ENCODE measurements around the gene IPCEF1. TPM values are rescaled to one million over a fixed set of nuclear protein-coding genes. Genes with fewer than 3 reads are reported as not detected.

The IPCEF1 gene
- total RNA-seq, 6 experiments from 2014 or later: 0.31 TPM; not detected in 5

DNA sequence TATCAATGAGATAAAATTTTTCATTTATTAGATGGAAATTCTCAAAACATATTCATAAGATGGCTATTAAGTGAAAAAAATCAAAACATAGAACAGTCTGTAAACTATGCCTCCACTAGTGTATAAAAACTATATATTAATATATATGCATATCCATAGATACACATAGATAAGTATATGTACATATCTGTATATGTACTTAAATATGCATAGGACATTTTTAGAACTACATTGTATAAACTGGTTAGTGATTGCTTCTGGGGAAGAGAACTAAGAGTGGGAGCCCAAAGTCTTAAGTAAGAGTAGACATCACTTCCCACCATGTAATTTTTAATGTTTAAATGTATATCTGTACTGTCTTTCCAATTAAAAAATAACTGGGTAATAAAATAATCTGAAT is 31.5 kb downstream of the IPCEF1 start:
- Mint-ChIP-seq H3K4me1 (ENCODE audit: low read depth) (peaks cover 2% of the 10 kb centered on the region), H3K27me3 (ENCODE audit: insufficient read depth) (no peaks in the 10 kb centered on the region; the same call in 1 of the 2 replicates), H3K9me3 (no peaks in the 10 kb centered on the region), H3K36me3 (ENCODE audit: low read depth) (no peaks in the 10 kb centered on the region), H3K4me3 (no peak overlapping the region), H3K27ac (no peak overlapping the region)
- DNase-seq: no peak
- TF ChIP-seq, protein P1, sequence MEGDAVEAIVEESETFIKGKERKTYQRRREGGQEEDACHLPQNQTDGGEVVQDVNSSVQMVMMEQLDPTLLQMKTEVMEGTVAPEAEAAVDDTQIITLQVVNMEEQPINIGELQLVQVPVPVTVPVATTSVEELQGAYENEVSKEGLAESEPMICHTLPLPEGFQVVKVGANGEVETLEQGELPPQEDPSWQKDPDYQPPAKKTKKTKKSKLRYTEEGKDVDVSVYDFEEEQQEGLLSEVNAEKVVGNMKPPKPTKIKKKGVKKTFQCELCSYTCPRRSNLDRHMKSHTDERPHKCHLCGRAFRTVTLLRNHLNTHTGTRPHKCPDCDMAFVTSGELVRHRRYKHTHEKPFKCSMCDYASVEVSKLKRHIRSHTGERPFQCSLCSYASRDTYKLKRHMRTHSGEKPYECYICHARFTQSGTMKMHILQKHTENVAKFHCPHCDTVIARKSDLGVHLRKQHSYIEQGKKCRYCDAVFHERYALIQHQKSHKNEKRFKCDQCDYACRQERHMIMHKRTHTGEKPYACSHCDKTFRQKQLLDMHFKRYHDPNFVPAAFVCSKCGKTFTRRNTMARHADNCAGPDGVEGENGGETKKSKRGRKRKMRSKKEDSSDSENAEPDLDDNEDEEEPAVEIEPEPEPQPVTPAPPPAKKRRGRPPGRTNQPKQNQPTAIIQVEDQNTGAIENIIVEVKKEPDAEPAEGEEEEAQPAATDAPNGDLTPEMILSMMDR (IDR thresholded peaks at IDR 0.05): no peak

DNA sequence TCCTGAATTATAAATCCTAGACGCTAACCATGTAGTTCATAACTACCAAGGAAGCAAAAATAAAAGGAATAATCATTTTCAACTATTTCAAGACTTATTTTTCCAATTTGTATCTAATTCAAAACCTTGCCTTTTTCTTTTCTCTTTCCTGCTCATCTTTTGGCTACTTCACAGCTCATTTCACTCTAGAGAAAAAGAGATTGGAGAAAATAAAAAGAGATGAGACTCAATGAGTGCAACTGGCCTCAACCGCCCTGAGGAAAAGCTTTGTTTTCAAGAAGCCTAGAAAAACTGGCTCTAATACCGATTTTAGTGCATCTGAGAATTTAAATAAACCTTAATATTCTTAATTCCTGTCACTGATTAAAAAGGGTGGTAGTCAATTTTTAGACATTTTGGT is 36.4 kb downstream of the IPCEF1 start:
- TF ChIP-seq, protein P1 (IDR thresholded peaks at IDR 0.05): no peak
- Mint-ChIP-seq H3K4me1 (ENCODE audit: low read depth) (peaks cover 45% of the 10 kb centered on the region), H3K9me3 (no peaks in the 10 kb centered on the region), H3K36me3 (ENCODE audit: low read depth) (no peaks in the 10 kb centered on the region), H3K27ac (peak overlapping the region; percentile 50; the same call in 1 of the 2 replicates), H3K4me3 (peak overlapping the region; percentile 71; the same call in 1 of the 2 replicates), H3K27me3 (ENCODE audit: insufficient read depth) (no peaks in the 10 kb centered on the region)
- DNase-seq: no peak

DNA sequence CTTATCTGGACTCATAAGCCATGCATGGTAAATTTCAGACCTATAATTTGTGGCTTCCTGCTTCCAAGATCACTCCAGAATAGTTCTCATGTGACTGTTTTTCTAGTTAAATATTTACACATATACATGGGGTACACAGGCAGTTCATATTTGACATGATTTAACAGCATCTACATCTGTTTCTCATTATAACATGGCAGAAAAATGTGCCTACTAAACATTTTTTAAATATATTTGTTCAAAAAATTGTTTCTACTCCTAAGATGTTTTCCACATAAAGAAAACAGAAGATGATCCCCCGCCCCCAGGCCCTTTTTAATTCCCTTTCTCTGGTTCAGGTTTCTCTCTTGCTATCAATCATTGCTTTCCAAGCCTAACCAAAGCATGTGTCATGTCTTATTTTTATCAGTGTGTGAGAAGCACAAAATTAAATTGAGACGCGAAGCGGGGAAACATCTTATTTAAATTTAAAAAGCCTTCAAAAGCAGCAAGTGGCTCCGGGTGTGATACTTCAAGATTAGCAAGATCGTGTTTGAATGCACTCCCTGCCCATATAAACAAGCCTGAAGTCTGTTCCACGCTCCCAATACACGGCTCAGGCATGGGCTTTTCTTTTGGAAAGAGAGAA is 37.3 kb downstream of the IPCEF1 start:
- H3K36me3 Mint-ChIP-seq (ENCODE audit: low read depth): no peaks in the 10 kb centered on the region
- H3K27me3 Mint-ChIP-seq (ENCODE audit: insufficient read depth): no peaks in the 10 kb centered on the region
- H3K9me3 Mint-ChIP-seq: no peaks in the 10 kb centered on the region
- peak; percentile 70 for DNase-seq
- H3K4me1 Mint-ChIP-seq (ENCODE audit: low read depth): peaks cover 54% of the 10 kb centered on the region
- H3K27ac Mint-ChIP-seq: peak overlapping the region; percentile 50
- H3K4me3 Mint-ChIP-seq: peak overlapping the region; percentile 71
- TF ChIP-seq, protein P1 (IDR thresholded peaks at IDR 0.05): no peak

DNA sequence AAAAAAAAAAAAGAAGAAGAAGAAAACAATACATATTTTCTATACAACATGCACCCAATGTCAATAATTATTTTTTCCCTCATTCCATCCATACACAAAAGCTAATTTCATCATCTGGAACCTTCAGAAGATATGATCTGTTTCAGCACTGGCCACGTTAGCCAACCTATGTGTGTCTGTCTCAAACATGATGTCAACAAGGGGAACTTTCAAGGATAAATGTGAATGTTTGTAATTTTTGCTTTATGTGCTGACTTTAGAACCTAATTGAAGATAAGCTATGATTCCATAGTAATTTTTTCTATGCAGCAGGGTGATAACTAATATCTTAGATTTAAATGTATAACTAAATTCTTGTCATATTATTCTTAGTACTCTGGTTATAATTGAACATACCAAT is 37.9 kb downstream of the IPCEF1 start:
- TF ChIP-seq, protein P1 (IDR thresholded peaks at IDR 0.05): no peak
- Mint-ChIP-seq H3K4me1 (ENCODE audit: low read depth) (peaks cover 57% of the 10 kb centered on the region), H3K4me3 (peak overlapping the region; percentile 71), H3K27me3 (ENCODE audit: insufficient read depth) (no peaks in the 10 kb centered on the region), H3K27ac (peak overlapping the region; percentile 50), H3K9me3 (no peaks in the 10 kb centered on the region), H3K36me3 (ENCODE audit: low read depth) (no peaks in the 10 kb centered on the region)
- DNase-seq: no peak

DNA sequence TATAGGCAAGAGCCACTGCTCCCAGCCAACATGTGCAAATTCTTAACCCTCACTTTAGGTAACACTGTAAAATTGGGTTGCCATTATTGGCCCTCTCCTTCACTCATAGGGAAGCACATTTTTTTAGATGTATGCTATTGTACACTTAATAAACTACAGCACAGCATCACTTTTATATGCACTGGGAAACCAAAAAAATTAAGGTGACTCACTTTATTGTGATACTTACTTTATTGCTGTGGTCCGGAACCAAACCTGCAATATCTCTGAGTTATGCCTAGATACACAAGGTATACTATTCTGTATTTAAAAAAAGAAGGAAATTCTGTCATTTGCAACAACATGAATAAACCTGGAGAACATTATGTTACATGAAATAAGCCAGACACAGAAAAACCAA is 40.5 kb downstream of the IPCEF1 start:
- Mint-ChIP-seq H3K27me3 (ENCODE audit: insufficient read depth) (no peaks in the 10 kb centered on the region; the same call in 1 of the 2 replicates), H3K27ac (no peak overlapping the region; the same call in 1 of the 2 replicates), H3K4me3 (no peak overlapping the region), H3K4me1 (ENCODE audit: low read depth) (peaks cover 57% of the 10 kb centered on the region), H3K9me3 (no peaks in the 10 kb centered on the region), H3K36me3 (ENCODE audit: low read depth) (no peaks in the 10 kb centered on the region)
- TF ChIP-seq, protein P1 (IDR thresholded peaks at IDR 0.05): no peak
- DNase-seq: no peak
